Ishikawa (cell line): ENCODE results near the gene ADGRF1.

ENCODE experiments used
- RAD21 ChIP-seq: IDR thresholded peaks from 2 replicates; pipeline ENCODE4 v1.6.1; 2012; ENCODE audit warnings: low read depth
- YY1 ChIP-seq: IDR thresholded peaks from 2 replicates; pipeline ENCODE4 v1.6.1; 2012; ENCODE audit warnings: low read depth

- no peak for TF ChIP-seq RAD21
- no peak for TF ChIP-seq YY1
Measured at GRCh38 chr6:47069156-47069555, 27.0 kb upstream of the ADGRF1 start.
